Measurements from ENCODE around the gene HPGDS.

HPGDS gene

DNA sequence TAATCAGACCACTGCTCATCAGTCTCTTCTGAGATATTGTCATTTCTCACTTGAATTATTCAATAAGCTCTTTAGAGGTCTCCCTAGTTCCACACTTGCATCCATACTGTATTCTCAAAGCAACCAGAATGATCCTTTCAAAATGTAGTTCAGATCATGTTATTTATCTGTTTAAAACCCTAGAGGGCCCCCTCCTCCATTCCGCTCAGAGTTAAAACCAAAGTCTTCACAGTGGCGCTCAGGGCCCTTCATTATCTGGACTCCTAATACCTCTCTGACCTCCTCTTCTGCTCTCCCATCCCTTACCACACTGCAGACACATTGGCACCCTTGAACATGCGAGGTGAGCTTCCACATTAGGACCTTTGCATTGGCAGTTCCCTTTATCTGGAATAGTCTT, 32.7 kb upstream of the HPGDS start:
- CTCF ChIA-PET = interaction anchor here (0.7 kb wide), 2 partner anchors 176 to 212 kb away, joined by 3 read pairs; no protein-coding TSS in a partner anchor

DNA sequence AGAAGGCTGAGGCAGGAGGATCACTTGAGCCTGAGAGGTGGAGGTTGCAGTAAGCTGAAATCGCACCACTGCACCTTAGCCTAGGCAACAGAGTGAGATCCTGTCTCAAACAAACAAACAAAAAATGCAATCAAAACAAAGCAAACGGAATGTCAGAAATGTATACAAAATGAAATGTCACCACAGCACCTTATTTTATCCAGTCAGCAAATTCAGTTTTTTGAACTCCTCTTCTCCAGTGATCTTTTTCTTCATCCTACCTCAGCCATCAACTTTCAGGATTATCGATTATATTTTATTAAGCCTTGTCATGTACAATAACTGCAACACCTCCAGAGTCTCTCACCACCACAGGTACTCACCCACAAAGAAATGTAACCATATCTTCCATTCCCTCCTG, 31.1 kb upstream of the HPGDS start:
- H3K4me1 ChIP-seq (ENCODE audit: control insufficient read depth, insufficient read depth, low read length) = no peaks in the 10 kb centered on the region
- ChIA-PET POLR2A (no interaction called here), CTCF (no interaction called here)
- H3K9me3 ChIP-seq (ENCODE audit: control insufficient read depth, insufficient read depth, low read depth, low read length) = no peaks in the 10 kb centered on the region
- H3K36me3 ChIP-seq (ENCODE audit: control insufficient read depth in 2 of 2, insufficient read depth in 1 of 2, low read length in 2 of 2) = no peaks in the 10 kb centered on the region
- H3K4me3 ChIP-seq (ENCODE audit: low read depth, low read length) = no peak overlapping the region
- TF ChIP-seq PRDM1 (tag by site-specific recombination; IDR thresholded peaks at IDR 0.05) (no peak), BCL11A (tag by site-specific recombination; IDR thresholded peaks at IDR 0.05; ENCODE audit: low read depth) (no peak), GFI1B (tag by site-specific recombination; IDR thresholded peaks at IDR 0.05) (no peak), ZNF530 (tag by site-specific recombination; IDR thresholded peaks at IDR 0.05; ENCODE audit: low read depth) (no peak), ZNF843 (tag by site-specific recombination; IDR thresholded peaks at IDR 0.05) (no peak), ZNF747 (tag by site-specific recombination; IDR thresholded peaks at IDR 0.05) (no peak), ZNF214 (tag by site-specific recombination; IDR thresholded peaks at IDR 0.05; ENCODE audit: borderline replicate concordance) (no peak), ZNF211 (tag by site-specific recombination; IDR thresholded peaks at IDR 0.05; ENCODE audit: low read depth) (no peak), KLF1 (tag by site-specific recombination; IDR thresholded peaks at IDR 0.05) (no peak), ZBTB21 (tag by site-specific recombination; IDR thresholded peaks at IDR 0.05) (no peak), ZNF785 (tag by site-specific recombination; IDR thresholded peaks at IDR 0.05) (no peak), ZNF184 (tag by site-specific recombination; IDR thresholded peaks at IDR 0.05) (no peak), ZNF792 (tag by site-specific recombination; IDR thresholded peaks at IDR 0.05) (no peak)
- TF ChIP-seq, protein P1, sequence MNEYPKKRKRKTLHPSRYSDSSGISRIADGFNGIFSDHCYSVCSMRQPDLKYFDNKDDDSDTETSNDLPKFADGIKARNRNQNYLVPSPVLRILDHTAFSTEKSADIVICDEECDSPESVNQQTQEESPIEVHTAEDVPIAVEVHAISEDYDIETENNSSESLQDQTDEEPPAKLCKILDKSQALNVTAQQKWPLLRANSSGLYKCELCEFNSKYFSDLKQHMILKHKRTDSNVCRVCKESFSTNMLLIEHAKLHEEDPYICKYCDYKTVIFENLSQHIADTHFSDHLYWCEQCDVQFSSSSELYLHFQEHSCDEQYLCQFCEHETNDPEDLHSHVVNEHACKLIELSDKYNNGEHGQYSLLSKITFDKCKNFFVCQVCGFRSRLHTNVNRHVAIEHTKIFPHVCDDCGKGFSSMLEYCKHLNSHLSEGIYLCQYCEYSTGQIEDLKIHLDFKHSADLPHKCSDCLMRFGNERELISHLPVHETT (tag by site-specific recombination; IDR thresholded peaks at IDR 0.05) = no peak
- TF ChIP-seq, protein P2, sequence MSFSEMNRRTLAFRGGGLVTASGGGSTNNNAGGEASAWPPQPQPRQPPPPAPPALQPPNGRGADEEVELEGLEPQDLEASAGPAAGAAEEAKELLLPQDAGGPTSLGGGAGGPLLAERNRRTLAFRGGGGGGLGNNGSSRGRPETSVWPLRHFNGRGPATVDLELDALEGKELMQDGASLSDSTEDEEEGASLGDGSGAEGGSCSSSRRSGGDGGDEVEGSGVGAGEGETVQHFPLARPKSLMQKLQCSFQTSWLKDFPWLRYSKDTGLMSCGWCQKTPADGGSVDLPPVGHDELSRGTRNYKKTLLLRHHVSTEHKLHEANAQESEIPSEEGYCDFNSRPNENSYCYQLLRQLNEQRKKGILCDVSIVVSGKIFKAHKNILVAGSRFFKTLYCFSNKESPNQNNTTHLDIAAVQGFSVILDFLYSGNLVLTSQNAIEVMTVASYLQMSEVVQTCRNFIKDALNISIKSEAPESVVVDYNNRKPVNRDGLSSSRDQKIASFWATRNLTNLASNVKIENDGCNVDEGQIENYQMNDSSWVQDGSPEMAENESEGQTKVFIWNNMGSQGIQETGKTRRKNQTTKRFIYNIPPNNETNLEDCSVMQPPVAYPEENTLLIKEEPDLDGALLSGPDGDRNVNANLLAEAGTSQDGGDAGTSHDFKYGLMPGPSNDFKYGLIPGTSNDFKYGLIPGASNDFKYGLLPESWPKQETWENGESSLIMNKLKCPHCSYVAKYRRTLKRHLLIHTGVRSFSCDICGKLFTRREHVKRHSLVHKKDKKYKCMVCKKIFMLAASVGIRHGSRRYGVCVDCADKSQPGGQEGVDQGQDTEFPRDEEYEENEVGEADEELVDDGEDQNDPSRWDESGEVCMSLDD (tag by site-specific recombination; IDR thresholded peaks at IDR 0.05) = no peak
- TF ChIP-seq, protein P3, sequence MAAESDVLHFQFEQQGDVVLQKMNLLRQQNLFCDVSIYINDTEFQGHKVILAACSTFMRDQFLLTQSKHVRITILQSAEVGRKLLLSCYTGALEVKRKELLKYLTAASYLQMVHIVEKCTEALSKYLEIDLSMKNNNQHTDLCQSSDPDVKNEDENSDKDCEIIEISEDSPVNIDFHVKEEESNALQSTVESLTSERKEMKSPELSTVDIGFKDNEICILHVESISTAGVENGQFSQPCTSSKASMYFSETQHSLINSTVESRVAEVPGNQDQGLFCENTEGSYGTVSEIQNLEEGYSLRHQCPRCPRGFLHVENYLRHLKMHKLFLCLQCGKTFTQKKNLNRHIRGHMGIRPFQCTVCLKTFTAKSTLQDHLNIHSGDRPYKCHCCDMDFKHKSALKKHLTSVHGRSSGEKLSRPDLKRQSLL (tag by site-specific recombination; IDR thresholded peaks at IDR 0.05) = no peak
- H3K27ac ChIP-seq (ENCODE audit: extremely low read depth, low read depth, low read length) = no peak overlapping the region

More for the DNA sequence above, 32.7 kb upstream of the HPGDS start:
- H3K36me3 ChIP-seq (ENCODE audit: control insufficient read depth in 2 of 2, insufficient read depth in 1 of 2, low read length in 2 of 2) = no peaks in the 10 kb centered on the region
- no peaks in the 10 kb centered on the region for H3K4me1 ChIP-seq (ENCODE audit: control insufficient read depth, insufficient read depth, low read length)
- POLR2A ChIA-PET = no interaction called here
- no peak overlapping the region for H3K4me3 ChIP-seq (ENCODE audit: low read depth, low read length)
- TF ChIP-seq ZNF654 (tag by site-specific recombination; IDR thresholded peaks at IDR 0.05; ENCODE audit: low read depth) = no peak
- TF ChIP-seq ZNF311 (tag by site-specific recombination; IDR thresholded peaks at IDR 0.05; ENCODE audit: borderline replicate concordance) = no peak
- no peak for TF ChIP-seq ZNF174 (tag by site-specific recombination; IDR thresholded peaks at IDR 0.05)
- no peak for TF ChIP-seq ZNF214 (tag by site-specific recombination; IDR thresholded peaks at IDR 0.05; ENCODE audit: borderline replicate concordance)
- TF ChIP-seq, protein P4, sequence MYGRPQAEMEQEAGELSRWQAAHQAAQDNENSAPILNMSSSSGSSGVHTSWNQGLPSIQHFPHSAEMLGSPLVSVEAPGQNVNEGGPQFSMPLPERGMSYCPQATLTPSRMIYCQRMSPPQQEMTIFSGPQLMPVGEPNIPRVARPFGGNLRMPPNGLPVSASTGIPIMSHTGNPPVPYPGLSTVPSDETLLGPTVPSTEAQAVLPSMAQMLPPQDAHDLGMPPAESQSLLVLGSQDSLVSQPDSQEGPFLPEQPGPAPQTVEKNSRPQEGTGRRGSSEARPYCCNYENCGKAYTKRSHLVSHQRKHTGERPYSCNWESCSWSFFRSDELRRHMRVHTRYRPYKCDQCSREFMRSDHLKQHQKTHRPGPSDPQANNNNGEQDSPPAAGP (tag by site-specific recombination; IDR thresholded peaks at IDR 0.05) = no peak
- no peak for TF ChIP-seq ZNF23 (tag by site-specific recombination; IDR thresholded peaks at IDR 0.05; ENCODE audit: borderline replicate concordance)
- TF ChIP-seq TRIM28 (IDR thresholded peaks at IDR 0.05; ENCODE audit: borderline replicate concordance, low read length) = no peak
- TF ChIP-seq ZNF146 (tag by site-specific recombination; IDR thresholded peaks at IDR 0.05) = no peak
- no peak for TF ChIP-seq ZNF2 (tag by site-specific recombination; IDR thresholded peaks at IDR 0.05)
- no peak for TF ChIP-seq ZNF202 (tag by site-specific recombination; IDR thresholded peaks at IDR 0.05; ENCODE audit: borderline replicate concordance)
- TF ChIP-seq, protein P5, sequence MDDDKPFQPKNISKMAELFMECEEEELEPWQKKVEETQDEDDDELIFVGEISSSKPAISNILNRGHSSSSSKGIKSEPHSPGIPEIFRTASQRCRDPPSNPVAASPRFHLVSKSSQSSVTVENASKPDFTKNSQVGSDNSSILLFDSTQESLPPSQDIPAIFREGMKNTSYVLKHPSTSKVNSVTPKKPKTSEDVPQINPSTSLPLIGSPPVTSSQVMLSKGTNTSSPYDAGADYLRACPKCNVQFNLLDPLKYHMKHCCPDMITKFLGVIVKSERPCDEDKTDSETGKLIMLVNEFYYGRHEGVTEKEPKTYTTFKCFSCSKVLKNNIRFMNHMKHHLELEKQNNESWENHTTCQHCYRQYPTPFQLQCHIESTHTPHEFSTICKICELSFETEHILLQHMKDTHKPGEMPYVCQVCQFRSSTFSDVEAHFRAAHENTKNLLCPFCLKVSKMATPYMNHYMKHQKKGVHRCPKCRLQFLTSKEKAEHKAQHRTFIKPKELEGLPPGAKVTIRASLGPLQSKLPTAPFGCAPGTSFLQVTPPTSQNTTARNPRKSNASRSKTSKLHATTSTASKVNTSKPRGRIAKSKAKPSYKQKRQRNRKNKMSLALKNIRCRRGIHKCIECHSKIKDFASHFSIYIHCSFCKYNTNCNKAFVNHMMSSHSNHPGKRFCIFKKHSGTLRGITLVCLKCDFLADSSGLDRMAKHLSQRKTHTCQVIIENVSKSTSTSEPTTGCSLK (tag by site-specific recombination; IDR thresholded peaks at IDR 0.05) = no peak
- TF ChIP-seq FEZF1 (tag by site-specific recombination; IDR thresholded peaks at IDR 0.05) = no peak
- no peaks in the 10 kb centered on the region for H3K9me3 ChIP-seq (ENCODE audit: control insufficient read depth, insufficient read depth, low read depth, low read length)
- H3K27ac ChIP-seq (ENCODE audit: extremely low read depth, low read depth, low read length) = no peak overlapping the region
